Liver (tissue), 9 donors: Measurements from ENCODE around the gene GXYLT1. TPM values are rescaled to one million over a fixed set of nuclear protein-coding genes. Genes with fewer than 3 reads are reported as not detected.

Experiments used
- DNase-seq: peaks from one replicate; pipeline ENCODE4 v3.0.0-alpha.2; 2017; ENCODE audit warnings: low spot score
- H3K27ac ChIP-seq, 2 donors: one replicate each; pipeline ENCODE4 v1.7.0; 2013; ENCODE audit warnings: inconsistent platforms in 2 of 2, low read length in 2 of 2, control low read depth in 1 of 2, low read depth in 1 of 2, mild to moderate bottlenecking in 1 of 2
- H3K27me3 ChIP-seq, 4 donors: one replicate each; pipeline versions ENCODE4 v1.6.1 to v1.7.0; 2013; ENCODE audit warnings: low read length in 3 of 4, inconsistent platforms in 1 of 4, mild to moderate bottlenecking in 1 of 4, moderate library complexity in 1 of 4; ENCODE audit not compliant: control insufficient read depth in 4 of 4, insufficient read depth in 4 of 4
- H3K36me3 ChIP-seq, 4 donors: one replicate each; pipeline versions ENCODE4 v1.6.1 to v1.7.0; 2013; ENCODE audit warnings: low read length in 3 of 4, mild to moderate bottlenecking in 3 of 4, low read depth in 1 of 4, moderate library complexity in 1 of 4; ENCODE audit not compliant: control insufficient read depth in 4 of 4, insufficient read depth in 3 of 4
- H3K4me1 ChIP-seq, 4 donors: one replicate each; pipeline versions ENCODE4 v1.6.1 to v1.7.0; 2013; ENCODE audit warnings: low read length in 3 of 4, mild to moderate bottlenecking in 3 of 4, moderate library complexity in 1 of 4; ENCODE audit not compliant: control insufficient read depth in 4 of 4, insufficient read depth in 4 of 4
- H3K4me3 ChIP-seq, 3 donors: one replicate each; pipeline versions ENCODE4 v1.6.1 to v1.7.0; 2013; ENCODE audit warnings: low read length in 3 of 3, control low read depth in 1 of 3, low read depth in 1 of 3, mild to moderate bottlenecking in 1 of 3
- H3K9ac ChIP-seq, 2 donors: one replicate each; pipeline ENCODE4 v1.7.0; 2013; ENCODE audit warnings: low read length in 2 of 2, mild to moderate bottlenecking in 2 of 2, moderate library complexity in 2 of 2, control low read depth in 1 of 2, low read depth in 1 of 2
- H3K9me3 ChIP-seq, 4 donors: one replicate each; pipeline versions ENCODE4 v1.6.1 to v1.7.0; 2013; ENCODE audit warnings: low read length in 3 of 4; ENCODE audit not compliant: control insufficient read depth in 4 of 4
- EGR1 ChIP-seq, 2 donors: IDR thresholded peaks; 2 replicates each; pipeline ENCODE4 v1.6.1; 2016 to 2018; ENCODE audit warnings: antibody characterized with exemption in 2 of 2, low read depth in 2 of 2
- FOXA1 ChIP-seq: IDR thresholded peaks from 2 replicates; pipeline ENCODE4 v1.6.1; 2016; ENCODE audit warnings: antibody characterized with exemption
- FOXA2 ChIP-seq: IDR thresholded peaks from 2 replicates; pipeline ENCODE4 v1.6.1; 2016; ENCODE audit warnings: antibody characterized with exemption
- NR2F2 ChIP-seq: IDR thresholded peaks from 2 replicates; pipeline ENCODE4 v1.6.1; 2016; ENCODE audit warnings: antibody characterized with exemption
- RXRA ChIP-seq, 2 donors: IDR thresholded peaks; 2 replicates each; pipeline ENCODE4 v1.6.1; 2017 to 2018; ENCODE audit warnings: antibody characterized with exemption in 2 of 2, mild to moderate bottlenecking in 1 of 2
- SP1 ChIP-seq: IDR thresholded peaks from 2 replicates; pipeline ENCODE4 v1.6.1; 2018; ENCODE audit warnings: antibody characterized with exemption, mild to moderate bottlenecking
- TAF1 ChIP-seq: conservative IDR thresholded peaks from 2 replicates; pipeline ENCODE4 v1.6.1; 2016; ENCODE audit warnings: antibody characterized with exemption, mild to moderate bottlenecking
- WGBS: extraction: QIAGEN DNeasy Blood & Tissue Kit; methylation state at CpG from one replicate; pipeline ENCODE4 v1.1.7; 2013; 5-methylcytosine and 5-hydroxymethylcytosine counted together
- polyA plus RNA-seq, 2 donors: library from polyadenylated mRNA; stranded (reverse) in 1 of 2; unstranded in 1 of 2; fragments of 200-250 nt in 1 of 2; fragments of >200 nt in 1 of 2; fragmentation: Nextera tagmentation in 1 of 2; extraction: Ambion mirVana in 1 of 2; gene quantifications; one replicate each; pipeline versions ENCODE4 v1.2.1 to v1.2.3, GENCODE V29; 2013 to 2015
- total RNA-seq, 2 donors: library from RNA; depleted of rRNA; stranded (reverse); fragments of >200 nt; gene quantifications; one replicate each; pipeline ENCODE4 v1.2.3, GENCODE V29; 2014
- TF ChIP-seq, protein P1 (sequence below): IDR thresholded peaks from 2 replicates; pipeline ENCODE4 v1.6.1; 2016; ENCODE audit warnings: antibody characterized with exemption, mild to moderate bottlenecking
- TF ChIP-seq, protein P2 (sequence below): IDR thresholded peaks from 2 replicates; pipeline ENCODE4 v1.6.1; 2016; ENCODE audit warnings: antibody characterized with exemption
- TF ChIP-seq, protein P3 (sequence below): IDR thresholded peaks from 2 replicates; pipeline ENCODE4 v1.6.1; 2016; ENCODE audit warnings: antibody characterized with exemption
- TF ChIP-seq, protein P4 (sequence below): IDR thresholded peaks from 2 replicates; pipeline ENCODE4 v1.6.1; 2016; ENCODE audit warnings: antibody characterized with exemption
- TF ChIP-seq, protein P5 (sequence below): fragments of 150-350 bp; IDR thresholded peaks from 2 replicates; pipeline ENCODE4 v1.5.1; 2017; ENCODE audit warnings: improper control_type of control experiment, low read depth, low read length; ENCODE audit not compliant: missing input control
- donor health status: healthy.
- donor health status: healthy.
- donor health status: healthy.
- donor health status: healthy.
- donor health status: healthy.

The GXYLT1 gene
- total and polyA plus RNA-seq, 4 donors: 2.8 to 13.7 (median 7.6) TPM

DNA sequence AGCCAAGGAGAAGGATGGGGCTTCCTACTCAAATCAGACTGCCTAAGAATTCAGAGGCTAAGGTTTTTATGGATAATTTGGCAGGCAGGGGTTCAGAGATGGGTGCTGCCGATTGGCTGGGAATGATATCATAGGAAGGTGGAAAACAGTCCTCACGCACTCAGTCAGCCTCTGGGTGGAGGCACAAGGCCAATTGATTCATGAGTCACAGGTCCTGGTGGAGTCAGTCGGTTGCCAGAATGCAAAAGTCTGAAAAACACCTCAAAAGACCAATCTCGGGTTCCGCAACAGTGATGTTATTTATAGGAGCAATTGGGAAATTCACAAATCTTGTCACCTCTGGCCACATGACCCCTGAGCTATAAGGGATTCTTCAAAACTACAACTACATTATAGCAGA is 105.5 kb downstream of the GXYLT1 start:
- H3K4me1 ChIP-seq: no peaks in the 10 kb centered on the region
- H3K4me3 ChIP-seq: no peak overlapping the region
- no peak overlapping the region for H3K27ac ChIP-seq
- H3K27me3 ChIP-seq: no peaks in the 10 kb centered on the region
- 89% methylated on average over 5 of the region's 5 CpGs for WGBS
- H3K9ac ChIP-seq: no peak overlapping the region
- no peak for DNase-seq
- TF ChIP-seq TAF1: no peak
- TF ChIP-seq, protein P1, sequence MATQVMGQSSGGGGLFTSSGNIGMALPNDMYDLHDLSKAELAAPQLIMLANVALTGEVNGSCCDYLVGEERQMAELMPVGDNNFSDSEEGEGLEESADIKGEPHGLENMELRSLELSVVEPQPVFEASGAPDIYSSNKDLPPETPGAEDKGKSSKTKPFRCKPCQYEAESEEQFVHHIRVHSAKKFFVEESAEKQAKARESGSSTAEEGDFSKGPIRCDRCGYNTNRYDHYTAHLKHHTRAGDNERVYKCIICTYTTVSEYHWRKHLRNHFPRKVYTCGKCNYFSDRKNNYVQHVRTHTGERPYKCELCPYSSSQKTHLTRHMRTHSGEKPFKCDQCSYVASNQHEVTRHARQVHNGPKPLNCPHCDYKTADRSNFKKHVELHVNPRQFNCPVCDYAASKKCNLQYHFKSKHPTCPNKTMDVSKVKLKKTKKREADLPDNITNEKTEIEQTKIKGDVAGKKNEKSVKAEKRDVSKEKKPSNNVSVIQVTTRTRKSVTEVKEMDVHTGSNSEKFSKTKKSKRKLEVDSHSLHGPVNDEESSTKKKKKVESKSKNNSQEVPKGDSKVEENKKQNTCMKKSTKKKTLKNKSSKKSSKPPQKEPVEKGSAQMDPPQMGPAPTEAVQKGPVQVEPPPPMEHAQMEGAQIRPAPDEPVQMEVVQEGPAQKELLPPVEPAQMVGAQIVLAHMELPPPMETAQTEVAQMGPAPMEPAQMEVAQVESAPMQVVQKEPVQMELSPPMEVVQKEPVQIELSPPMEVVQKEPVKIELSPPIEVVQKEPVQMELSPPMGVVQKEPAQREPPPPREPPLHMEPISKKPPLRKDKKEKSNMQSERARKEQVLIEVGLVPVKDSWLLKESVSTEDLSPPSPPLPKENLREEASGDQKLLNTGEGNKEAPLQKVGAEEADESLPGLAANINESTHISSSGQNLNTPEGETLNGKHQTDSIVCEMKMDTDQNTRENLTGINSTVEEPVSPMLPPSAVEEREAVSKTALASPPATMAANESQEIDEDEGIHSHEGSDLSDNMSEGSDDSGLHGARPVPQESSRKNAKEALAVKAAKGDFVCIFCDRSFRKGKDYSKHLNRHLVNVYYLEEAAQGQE: no peak
- no peak for TF ChIP-seq NR2F2
- TF ChIP-seq FOXA1: no peak
- no peak for TF ChIP-seq FOXA2
- TF ChIP-seq, protein P2, sequence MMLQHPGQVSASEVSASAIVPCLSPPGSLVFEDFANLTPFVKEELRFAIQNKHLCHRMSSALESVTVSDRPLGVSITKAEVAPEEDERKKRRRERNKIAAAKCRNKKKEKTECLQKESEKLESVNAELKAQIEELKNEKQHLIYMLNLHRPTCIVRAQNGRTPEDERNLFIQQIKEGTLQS: no peak
- TF ChIP-seq SP1: no peak
- TF ChIP-seq RXRA (IDR thresholded peaks at IDR 0.05): no peak
- TF ChIP-seq, protein P3, sequence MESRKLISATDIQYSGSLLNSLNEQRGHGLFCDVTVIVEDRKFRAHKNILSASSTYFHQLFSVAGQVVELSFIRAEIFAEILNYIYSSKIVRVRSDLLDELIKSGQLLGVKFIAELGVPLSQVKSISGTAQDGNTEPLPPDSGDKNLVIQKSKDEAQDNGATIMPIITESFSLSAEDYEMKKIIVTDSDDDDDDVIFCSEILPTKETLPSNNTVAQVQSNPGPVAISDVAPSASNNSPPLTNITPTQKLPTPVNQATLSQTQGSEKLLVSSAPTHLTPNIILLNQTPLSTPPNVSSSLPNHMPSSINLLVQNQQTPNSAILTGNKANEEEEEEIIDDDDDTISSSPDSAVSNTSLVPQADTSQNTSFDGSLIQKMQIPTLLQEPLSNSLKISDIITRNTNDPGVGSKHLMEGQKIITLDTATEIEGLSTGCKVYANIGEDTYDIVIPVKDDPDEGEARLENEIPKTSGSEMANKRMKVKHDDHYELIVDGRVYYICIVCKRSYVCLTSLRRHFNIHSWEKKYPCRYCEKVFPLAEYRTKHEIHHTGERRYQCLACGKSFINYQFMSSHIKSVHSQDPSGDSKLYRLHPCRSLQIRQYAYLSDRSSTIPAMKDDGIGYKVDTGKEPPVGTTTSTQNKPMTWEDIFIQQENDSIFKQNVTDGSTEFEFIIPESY: no peak
- H3K9me3 ChIP-seq: no peaks in the 10 kb centered on the region
- H3K36me3 ChIP-seq: no peaks in the 10 kb centered on the region

DNA sequence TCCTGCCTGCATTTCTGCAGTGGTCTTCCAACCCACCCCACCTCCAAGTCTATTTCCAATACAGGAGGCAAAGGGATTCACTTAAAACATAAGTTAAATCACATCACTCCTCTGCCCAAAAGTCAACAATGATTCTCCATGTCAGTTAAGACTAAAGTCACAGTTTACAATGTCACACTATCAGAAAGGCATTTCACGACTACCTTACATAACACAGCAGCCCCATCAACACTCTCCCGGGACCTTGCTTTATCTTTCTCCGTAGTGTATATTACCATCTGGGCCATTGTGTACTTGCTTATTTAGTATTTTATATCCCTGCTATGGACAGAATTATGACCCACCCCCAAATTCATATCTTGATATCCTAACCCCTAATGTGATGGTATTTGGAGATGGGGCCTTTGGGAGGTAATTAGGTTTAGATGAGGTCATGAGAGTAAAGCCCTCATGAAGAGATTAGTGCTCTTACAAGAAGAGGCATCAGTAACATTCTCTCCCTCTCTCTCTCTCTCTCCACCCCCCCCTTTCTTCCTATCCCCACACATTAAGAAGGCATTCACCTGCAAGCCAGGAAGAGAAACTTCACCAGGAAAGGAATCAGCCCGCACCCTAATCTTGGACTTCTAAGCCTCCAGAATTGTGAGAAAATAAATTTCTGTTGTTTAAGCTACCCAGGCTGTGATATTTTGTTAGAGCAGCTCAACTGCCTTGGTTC is 112.7 kb downstream of the GXYLT1 start:
- no peaks in the 10 kb centered on the region for H3K4me1 ChIP-seq
- no peaks in the 10 kb centered on the region for H3K36me3 ChIP-seq
- H3K27ac ChIP-seq: no peak overlapping the region
- no peaks in the 10 kb centered on the region for H3K27me3 ChIP-seq
- WGBS: 68% methylated on average over 4 of the region's 4 CpGs
- TF ChIP-seq, protein P4, sequence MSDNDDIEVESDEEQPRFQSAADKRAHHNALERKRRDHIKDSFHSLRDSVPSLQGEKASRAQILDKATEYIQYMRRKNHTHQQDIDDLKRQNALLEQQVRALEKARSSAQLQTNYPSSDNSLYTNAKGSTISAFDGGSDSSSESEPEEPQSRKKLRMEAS: no peak
- TF ChIP-seq, protein P2: no peak
- TF ChIP-seq FOXA1 (no peak), TAF1 (no peak), SP1 (no peak), EGR1 (IDR thresholded peaks at IDR 0.05; ENCODE audit: low read depth in 2 of 2) (no peak)
- TF ChIP-seq, protein P5, sequence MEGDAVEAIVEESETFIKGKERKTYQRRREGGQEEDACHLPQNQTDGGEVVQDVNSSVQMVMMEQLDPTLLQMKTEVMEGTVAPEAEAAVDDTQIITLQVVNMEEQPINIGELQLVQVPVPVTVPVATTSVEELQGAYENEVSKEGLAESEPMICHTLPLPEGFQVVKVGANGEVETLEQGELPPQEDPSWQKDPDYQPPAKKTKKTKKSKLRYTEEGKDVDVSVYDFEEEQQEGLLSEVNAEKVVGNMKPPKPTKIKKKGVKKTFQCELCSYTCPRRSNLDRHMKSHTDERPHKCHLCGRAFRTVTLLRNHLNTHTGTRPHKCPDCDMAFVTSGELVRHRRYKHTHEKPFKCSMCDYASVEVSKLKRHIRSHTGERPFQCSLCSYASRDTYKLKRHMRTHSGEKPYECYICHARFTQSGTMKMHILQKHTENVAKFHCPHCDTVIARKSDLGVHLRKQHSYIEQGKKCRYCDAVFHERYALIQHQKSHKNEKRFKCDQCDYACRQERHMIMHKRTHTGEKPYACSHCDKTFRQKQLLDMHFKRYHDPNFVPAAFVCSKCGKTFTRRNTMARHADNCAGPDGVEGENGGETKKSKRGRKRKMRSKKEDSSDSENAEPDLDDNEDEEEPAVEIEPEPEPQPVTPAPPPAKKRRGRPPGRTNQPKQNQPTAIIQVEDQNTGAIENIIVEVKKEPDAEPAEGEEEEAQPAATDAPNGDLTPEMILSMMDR: no peak
- TF ChIP-seq, protein P1: no peak
- no peaks in the 10 kb centered on the region for H3K9me3 ChIP-seq
- no peak overlapping the region for H3K9ac ChIP-seq
- H3K4me3 ChIP-seq: no peak overlapping the region
- no peak for DNase-seq
